ENCODE results near the gene MYT1. TPM values are rescaled to one million over a fixed set of nuclear protein-coding genes. Genes with fewer than 3 reads are reported as not detected.

Gene MYT1
- total RNA-seq, 1 experiment from 2014 or later, result 7.1 TPM

DNA sequence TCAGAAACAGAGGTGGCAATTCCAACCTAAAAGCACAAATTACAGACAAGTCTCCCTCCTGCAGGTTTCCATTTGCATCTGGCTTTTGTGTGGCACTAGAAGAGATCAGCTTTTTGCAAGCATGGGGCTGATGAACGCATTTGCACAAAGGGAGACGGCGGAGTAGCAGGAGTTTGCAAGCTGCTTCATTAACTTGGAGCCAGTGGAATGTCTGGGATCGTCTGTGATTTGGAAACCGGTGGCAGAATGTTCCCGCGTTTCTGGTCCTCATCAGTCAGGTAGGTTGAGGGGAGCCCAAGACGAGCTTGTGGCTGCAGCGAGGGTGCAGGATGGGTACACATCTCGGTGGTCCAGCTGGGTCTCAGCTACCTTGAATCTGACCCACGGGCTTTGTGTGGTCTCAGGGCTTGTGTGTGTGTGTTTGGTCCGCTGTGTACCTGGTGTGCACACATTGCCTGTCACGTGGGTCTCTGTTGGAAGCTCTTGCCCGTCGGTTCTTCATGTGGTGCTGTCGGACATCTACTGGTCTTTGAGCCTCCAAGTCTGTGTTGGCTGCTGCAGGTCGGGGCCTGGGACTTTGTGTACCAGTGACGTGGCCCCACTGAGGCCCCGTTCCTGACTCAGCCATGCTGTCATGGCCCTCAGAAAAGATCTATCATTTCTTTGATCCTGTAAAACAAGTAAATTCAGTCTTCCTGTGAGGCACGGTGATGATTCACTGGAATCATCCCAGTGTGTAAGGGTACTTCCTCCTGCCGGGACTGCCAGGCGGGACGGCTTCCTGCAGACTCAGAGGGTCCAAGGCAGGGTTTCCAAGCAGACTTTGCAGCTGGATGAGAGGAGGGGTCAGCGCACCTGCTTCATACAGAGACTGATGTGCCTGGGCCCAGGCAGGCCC lies 12.4 kb upstream of the MYT1 start:
- Histone ChIP-seq H3K4me2 (ENCODE audit: low read length) (peak overlapping the region; percentile 56), H4K20me1 (ENCODE audit: insufficient read depth) (no peaks in the 10 kb centered on the region), H3K4me3 (replicated peaks in 1 of 2; ENCODE audit: low read depth in 1 of 2, low read length in 2 of 2) (no peak overlapping the region), H3K27ac (ENCODE audit: low read depth, low read length) (peak overlapping the region; percentile 42; the same call in 1 of the 2 replicates), H3K9me2 (ENCODE audit: insufficient read depth) (no peaks in the 10 kb centered on the region), H3K4me1 (ENCODE audit: control insufficient read depth in 1 of 2, insufficient read depth in 2 of 2, low read length in 2 of 2) (peaks cover 6 to 23% of the 10 kb centered on the region in 2 experiments; a peak in 3 of 4 replicates), H3K9me3 (ENCODE audit: control insufficient read depth in 1 of 2, insufficient read depth in 1 of 2, low read depth in 1 of 2, low read length in 2 of 2) (no peaks in the 10 kb centered on the region; a peak in 1 of 4 replicates), H3K36me3 (ENCODE audit: control insufficient read depth in 1 of 2, insufficient read depth in 2 of 2, low read length in 2 of 2) (no peaks in the 10 kb centered on the region), H3K27me3 (ENCODE audit: insufficient read depth, low read length) (no peaks in the 10 kb centered on the region), H3K79me2 (ENCODE audit: insufficient read depth, low read length) (no peaks in the 10 kb centered on the region), H2AFZ (ENCODE audit: low read depth, low read length, poor library complexity, severe bottlenecking) (no peak overlapping the region), H3K9ac (ENCODE audit: low read length) (peak overlapping the region; percentile 27; the same call in 1 of the 2 replicates)
- DNase-seq (ENCODE audit: low read depth, low spot score) (peak; percentile 57), ATAC-seq (peak; percentile 67)
- intact Hi-C loops (cut with micrococcal nuclease), result no loop called here
- ChIA-PET CTCF (no interaction called here), RAD21 (ENCODE audit: low non-redundant PET in 1 of 2, low total read pairs in 2 of 2, uncharacterized antibody in 2 of 2, unreplicated experiment in 2 of 2) (no interaction called here), POLR2A (no interaction called here)
- TF ChIP-seq SIN3A (IDR thresholded peaks at IDR 0.05; ENCODE audit: low read depth) (0 out of 2 replicates have a peak, but pooled peaks have one; percentile 45), ELF1 (IDR thresholded peaks at IDR 0.05; ENCODE audit: borderline replicate concordance, low read depth) (no peak), POLR2AphosphoS5 (IDR thresholded peaks at IDR 0.05; ENCODE audit: low read depth, low read length) (no peak), RAD21 (IDR thresholded peaks at IDR 0.05; ENCODE audit: low read depth) (no peak), YY1 (IDR thresholded peaks at IDR 0.05; ENCODE audit: extremely low read depth, insufficient replicate concordance, low read depth, low read length) (no peak), SRF (IDR thresholded peaks at IDR 0.05; ENCODE audit: low read depth) (no peak), EZH2 (IDR thresholded peaks at IDR 0.05) (no peak), TCF7L2 (IDR thresholded peaks at IDR 0.05; ENCODE audit: borderline replicate concordance, extremely low read depth, insufficient read depth, insufficient read length) (no peak), CBX3 (IDR thresholded peaks at IDR 0.05; ENCODE audit: low read depth) (peak; percentile 93), ZNF274 (IDR thresholded peaks at IDR 0.05; ENCODE audit: low read depth, low read length) (no peak), JUND (IDR thresholded peaks at IDR 0.05) (peak; percentile 90), EGR1 (IDR thresholded peaks at IDR 0.05; ENCODE audit: low read depth) (no peak), FOSL1 (IDR thresholded peaks at IDR 0.05; ENCODE audit: low read depth) (peak; percentile 84), SP1 (IDR thresholded peaks at IDR 0.05; ENCODE audit: low read depth) (peak; percentile 89), CEBPB (IDR thresholded peaks at IDR 0.05; ENCODE audit: low read depth) (no peak)
- TF ChIP-seq, protein P1, sequence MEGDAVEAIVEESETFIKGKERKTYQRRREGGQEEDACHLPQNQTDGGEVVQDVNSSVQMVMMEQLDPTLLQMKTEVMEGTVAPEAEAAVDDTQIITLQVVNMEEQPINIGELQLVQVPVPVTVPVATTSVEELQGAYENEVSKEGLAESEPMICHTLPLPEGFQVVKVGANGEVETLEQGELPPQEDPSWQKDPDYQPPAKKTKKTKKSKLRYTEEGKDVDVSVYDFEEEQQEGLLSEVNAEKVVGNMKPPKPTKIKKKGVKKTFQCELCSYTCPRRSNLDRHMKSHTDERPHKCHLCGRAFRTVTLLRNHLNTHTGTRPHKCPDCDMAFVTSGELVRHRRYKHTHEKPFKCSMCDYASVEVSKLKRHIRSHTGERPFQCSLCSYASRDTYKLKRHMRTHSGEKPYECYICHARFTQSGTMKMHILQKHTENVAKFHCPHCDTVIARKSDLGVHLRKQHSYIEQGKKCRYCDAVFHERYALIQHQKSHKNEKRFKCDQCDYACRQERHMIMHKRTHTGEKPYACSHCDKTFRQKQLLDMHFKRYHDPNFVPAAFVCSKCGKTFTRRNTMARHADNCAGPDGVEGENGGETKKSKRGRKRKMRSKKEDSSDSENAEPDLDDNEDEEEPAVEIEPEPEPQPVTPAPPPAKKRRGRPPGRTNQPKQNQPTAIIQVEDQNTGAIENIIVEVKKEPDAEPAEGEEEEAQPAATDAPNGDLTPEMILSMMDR (IDR thresholded peaks at IDR 0.05 in 2 of 3, conservative IDR thresholded peaks at IDR 0.05 in 1 of 3; ENCODE audit: borderline replicate concordance in 1 of 3, insufficient read depth in 1 of 3, low read depth in 2 of 3, low read length in 2 of 3), result no peak
- TF ChIP-seq, protein P2, sequence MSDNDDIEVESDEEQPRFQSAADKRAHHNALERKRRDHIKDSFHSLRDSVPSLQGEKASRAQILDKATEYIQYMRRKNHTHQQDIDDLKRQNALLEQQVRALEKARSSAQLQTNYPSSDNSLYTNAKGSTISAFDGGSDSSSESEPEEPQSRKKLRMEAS (IDR thresholded peaks at IDR 0.05), result peak; percentile 60; the same call in 1 of the 2 replicates
- TF ChIP-seq, protein P3, sequence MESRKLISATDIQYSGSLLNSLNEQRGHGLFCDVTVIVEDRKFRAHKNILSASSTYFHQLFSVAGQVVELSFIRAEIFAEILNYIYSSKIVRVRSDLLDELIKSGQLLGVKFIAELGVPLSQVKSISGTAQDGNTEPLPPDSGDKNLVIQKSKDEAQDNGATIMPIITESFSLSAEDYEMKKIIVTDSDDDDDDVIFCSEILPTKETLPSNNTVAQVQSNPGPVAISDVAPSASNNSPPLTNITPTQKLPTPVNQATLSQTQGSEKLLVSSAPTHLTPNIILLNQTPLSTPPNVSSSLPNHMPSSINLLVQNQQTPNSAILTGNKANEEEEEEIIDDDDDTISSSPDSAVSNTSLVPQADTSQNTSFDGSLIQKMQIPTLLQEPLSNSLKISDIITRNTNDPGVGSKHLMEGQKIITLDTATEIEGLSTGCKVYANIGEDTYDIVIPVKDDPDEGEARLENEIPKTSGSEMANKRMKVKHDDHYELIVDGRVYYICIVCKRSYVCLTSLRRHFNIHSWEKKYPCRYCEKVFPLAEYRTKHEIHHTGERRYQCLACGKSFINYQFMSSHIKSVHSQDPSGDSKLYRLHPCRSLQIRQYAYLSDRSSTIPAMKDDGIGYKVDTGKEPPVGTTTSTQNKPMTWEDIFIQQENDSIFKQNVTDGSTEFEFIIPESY (IDR thresholded peaks at IDR 0.05; ENCODE audit: extremely low read depth, insufficient replicate concordance, low read length), result no peak
- TF ChIP-seq, protein P4, sequence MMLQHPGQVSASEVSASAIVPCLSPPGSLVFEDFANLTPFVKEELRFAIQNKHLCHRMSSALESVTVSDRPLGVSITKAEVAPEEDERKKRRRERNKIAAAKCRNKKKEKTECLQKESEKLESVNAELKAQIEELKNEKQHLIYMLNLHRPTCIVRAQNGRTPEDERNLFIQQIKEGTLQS (IDR thresholded peaks at IDR 0.05), result no peak
- BruUV-seq (replicated peaks), result no TSS peak

All from HCT116 (cell line).